Loucy (cell line): ENCODE results near the gene TSPAN31.
"Not testable (repeated sequence)": the region's sequence is repeated elsewhere in the genome, so short reads cannot be mapped to it uniquely, and the experiment has no call there.

Source experiments
- EZH2phosphoT487 ChIP-seq: fragments of 200-600 bp; IDR thresholded peaks from 2 replicates; pipeline ENCODE4 v1.6.1; 2018; ENCODE audit warnings: antibody characterized with exemption, mild to moderate bottlenecking, moderate library complexity, borderline replicate concordance
- TF ChIP-seq, protein P1 (sequence below): fragments of 200-600 bp; sonication (generic); conservative IDR thresholded peaks from 2 replicates; pipeline ENCODE4 v1.5.1; 2014; ENCODE audit warnings: mild to moderate bottlenecking, antibody characterized with exemption, low read length

DNA sequence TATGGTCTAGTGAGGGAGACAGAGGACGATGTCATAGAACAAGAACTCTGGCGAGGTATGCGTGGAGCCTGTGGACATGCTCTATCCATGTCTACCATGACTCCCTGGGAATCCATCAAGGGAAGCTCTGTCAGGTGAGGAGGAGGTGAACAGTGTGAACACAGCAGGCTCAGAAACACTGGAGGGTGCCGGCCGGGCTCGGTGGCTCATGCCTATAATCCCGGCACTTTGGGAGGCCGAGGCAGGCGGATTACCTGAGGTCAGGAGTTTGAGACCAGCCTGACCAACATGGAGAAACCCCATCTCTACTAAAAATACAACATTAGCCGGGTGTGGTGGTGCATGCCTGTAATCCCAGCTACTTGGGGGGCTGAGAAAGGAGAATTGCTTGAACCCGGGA lies 29.8 kb downstream of the TSPAN31 start:
- TF ChIP-seq, protein P1, sequence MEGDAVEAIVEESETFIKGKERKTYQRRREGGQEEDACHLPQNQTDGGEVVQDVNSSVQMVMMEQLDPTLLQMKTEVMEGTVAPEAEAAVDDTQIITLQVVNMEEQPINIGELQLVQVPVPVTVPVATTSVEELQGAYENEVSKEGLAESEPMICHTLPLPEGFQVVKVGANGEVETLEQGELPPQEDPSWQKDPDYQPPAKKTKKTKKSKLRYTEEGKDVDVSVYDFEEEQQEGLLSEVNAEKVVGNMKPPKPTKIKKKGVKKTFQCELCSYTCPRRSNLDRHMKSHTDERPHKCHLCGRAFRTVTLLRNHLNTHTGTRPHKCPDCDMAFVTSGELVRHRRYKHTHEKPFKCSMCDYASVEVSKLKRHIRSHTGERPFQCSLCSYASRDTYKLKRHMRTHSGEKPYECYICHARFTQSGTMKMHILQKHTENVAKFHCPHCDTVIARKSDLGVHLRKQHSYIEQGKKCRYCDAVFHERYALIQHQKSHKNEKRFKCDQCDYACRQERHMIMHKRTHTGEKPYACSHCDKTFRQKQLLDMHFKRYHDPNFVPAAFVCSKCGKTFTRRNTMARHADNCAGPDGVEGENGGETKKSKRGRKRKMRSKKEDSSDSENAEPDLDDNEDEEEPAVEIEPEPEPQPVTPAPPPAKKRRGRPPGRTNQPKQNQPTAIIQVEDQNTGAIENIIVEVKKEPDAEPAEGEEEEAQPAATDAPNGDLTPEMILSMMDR = not testable (repeated sequence)
- TF ChIP-seq EZH2phosphoT487 = not testable (repeated sequence)
